T-helper 2 cell (primary cell): ENCODE measurements around the gene LIMS1.
"Not testable (repeated sequence)": the region's sequence is repeated elsewhere in the genome, so short reads cannot be mapped to it uniquely, and the experiment has no call there.

Experiments
- DNase-seq, 5 experiments: peaks; one replicate each; pipeline versions ENCODE4 v3.0.0 to v3.0.0-alpha.2; 2012 to 2022
- total RNA-seq, 2 donors: gene quantifications; one replicate each; lab custom pipeline; 2026; lab: John Stamatoyannopoulos, UW

LIMS1 gene, protein sequence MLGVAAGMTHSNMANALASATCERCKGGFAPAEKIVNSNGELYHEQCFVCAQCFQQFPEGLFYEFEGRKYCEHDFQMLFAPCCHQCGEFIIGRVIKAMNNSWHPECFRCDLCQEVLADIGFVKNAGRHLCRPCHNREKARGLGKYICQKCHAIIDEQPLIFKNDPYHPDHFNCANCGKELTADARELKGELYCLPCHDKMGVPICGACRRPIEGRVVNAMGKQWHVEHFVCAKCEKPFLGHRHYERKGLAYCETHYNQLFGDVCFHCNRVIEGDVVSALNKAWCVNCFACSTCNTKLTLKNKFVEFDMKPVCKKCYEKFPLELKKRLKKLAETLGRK
- 41.5 to 57.4 reads per million in 2 donors for total RNA-seq

- DNase-seq, result peak; percentile 72 to 88 (median 86)
Observed at GRCh38 chr2:108533832-108534583, at the start of gene LIMS1. Gene LIMS1, plus strand, starts transcription at chr2:108534470. Its CDS starts 93 bp downstream, at chr2:108534563.

- no peak for DNase-seq
Observed at GRCh38 chr2:108485253-108485652, 49.0 kb upstream of the LIMS1 start.

- DNase-seq, result no peak
Observed at GRCh38 chr2:108490506-108491122, 43.7 kb upstream of the LIMS1 start.

DNA sequence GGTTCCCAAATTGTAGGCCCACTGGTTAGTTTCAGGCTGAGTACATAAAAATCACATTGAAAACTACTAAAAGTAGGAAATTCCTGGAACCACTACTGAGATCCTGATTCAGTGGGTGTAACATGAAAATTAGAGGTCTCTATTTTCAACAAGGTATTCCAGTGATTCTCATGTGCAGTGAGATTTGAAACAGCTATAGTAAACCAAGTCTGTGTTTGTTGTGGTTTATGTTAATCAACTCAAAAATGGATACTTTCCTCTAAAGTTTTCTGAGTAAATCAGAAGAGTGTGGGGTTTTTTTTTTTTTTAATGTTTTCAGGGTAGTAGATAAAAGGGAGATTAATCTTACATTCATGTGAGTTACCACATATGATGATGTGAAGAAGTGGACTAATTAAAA is 42.4 kb upstream of the LIMS1 start:
- no peak for DNase-seq

DNA sequence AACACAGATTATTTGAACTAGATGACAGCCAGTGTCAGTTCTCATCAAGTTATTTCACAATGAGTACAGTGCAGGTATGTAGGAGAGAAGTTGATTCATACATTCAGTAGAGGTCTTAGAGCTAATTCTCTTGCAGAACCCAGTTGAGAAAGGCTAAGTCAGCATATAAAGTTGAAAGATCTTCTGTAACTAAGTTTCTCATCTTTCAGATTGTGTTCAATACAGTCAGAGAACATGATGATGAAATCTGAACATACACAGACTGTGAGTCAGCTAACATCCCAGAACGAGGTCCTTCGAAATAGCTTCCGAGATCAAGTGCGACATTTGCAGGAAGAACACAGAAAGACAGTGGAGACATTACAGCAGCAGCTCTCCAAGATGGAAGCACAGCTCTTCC is 41.9 kb upstream of the LIMS1 start:
- no peak for DNase-seq

- DNase-seq, result not testable (repeated sequence)
Observed at GRCh38 chr2:108496167-108496566, 38.1 kb upstream of the LIMS1 start.

- not testable (repeated sequence) for DNase-seq
Observed at GRCh38 chr2:108507620-108508019, 26.6 kb upstream of the LIMS1 start.

DNA sequence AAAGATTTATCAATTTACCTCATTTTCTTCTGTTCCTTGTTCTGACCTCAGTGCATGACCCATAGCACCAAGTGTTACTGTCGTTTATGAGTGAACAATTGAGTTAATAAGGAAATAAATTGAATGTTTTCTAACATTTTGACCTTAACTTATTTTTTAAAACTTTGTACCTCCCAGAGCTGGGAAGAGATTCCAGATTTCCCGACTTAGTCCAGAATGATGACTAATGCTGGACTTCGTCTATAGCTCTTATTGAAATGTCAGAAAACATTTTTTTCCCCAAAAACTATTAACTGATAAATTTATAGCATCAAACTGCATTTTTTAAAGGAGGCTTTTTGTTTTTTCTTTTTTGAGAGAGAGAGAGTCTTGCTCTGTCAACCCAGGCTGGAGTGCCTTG is 21.8 kb upstream of the LIMS1 start:
- not testable (repeated sequence) for DNase-seq

- DNase-seq, result not testable (repeated sequence)
Observed at GRCh38 chr2:108514478-108514877, 19.8 kb upstream of the LIMS1 start.

GRCh38 chr2:108524688-108525087 is 9.6 kb upstream of the LIMS1 start:
- not testable (repeated sequence) for DNase-seq

- not testable (repeated sequence) for DNase-seq
Observed at GRCh38 chr2:108525258-108525657, 9.0 kb upstream of the LIMS1 start.

GRCh38 chr2:108531674-108532055 is 2.6 kb upstream of the LIMS1 start:
- no peak for DNase-seq

DNA sequence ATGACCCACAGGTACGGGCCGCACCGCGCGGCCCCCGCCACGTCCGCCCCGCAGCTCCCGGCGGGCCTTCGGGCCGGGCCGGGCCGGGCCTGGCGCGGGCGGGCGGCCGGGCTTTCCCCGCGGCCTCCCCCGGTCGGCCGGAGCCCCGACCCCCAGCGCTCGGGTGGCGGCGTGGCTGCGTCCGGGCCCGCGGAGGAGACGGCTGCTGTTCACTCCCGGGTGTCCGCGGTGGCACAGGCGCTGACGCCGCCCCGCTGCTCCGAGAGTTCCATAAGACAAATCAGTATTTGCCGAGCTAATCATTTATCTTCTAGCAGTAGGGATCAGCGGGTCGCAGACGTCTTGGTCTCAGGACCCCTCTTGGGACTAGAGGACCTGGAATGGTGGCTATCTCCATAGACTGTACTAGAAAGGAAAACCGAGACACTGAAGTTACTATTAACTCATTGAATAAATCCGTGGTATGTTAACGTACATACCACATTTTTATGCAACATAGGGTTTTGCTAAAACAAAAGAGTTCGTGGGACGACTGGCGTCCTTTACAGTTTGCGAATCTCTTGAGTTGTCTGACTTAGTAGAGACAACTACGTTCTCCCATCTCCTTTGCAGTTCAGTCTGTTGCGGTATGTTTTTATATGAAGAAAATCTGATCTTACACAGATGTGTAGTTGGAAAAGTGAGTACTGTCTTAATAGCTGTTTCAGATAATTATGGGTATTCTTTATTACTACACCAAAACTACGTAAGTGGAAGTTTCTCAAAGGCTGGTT is 500 bp downstream of the LIMS1 start:
- peak in 3 of 5 experiments; percentile 2 to 58 (median 28) for DNase-seq

- no peak for DNase-seq
Observed at GRCh38 chr2:108535357-108535631, 1.0 kb downstream of the LIMS1 start.

- DNase-seq, result no peak
Observed at GRCh38 chr2:108536133-108536780, 2.0 kb downstream of the LIMS1 start.

GRCh38 chr2:108536911-108537310 is 2.6 kb downstream of the LIMS1 start:
- DNase-seq, result no peak

- no peak for DNase-seq
Observed at GRCh38 chr2:108538000-108538625, 3.8 kb downstream of the LIMS1 start.

DNA sequence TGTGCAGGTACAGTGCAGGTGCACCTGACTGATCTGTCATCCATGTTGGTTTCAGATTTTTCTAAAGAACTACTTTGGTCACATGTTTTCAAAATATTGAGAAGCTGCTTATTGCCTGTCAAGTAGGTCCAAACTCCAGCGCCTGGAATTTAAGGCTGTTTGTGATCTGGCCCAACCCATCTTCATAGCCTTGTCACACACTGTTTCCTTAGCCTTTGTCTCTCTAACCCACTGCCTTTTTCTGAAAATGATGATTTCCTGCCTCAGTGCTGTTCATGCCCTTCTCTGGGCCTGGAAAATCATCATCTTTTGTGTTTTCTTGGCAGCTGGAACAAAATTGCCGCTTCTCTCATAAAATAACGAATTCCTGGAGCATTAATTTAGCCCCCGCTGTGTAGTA is 7.2 kb downstream of the LIMS1 start:
- no peak for DNase-seq

DNA sequence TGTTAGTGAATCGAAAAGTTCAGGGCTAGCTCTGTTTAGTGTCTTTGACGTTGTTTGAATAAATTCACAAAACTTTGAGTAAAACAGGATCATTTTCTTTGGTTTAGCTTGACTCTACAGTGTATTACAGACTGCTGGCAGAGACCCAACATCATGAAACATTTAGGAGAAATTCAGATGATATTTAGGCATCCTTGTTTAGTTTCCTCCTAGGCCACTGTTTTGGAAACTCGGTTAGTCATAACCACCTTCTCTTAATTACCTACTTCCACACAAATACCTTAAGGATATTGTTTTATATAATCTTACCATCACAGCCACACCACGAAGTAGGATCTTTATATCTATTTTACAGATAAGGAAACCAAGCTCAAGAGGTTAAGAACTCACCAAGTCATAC is 7.8 kb downstream of the LIMS1 start:
- DNase-seq, result no peak

DNA sequence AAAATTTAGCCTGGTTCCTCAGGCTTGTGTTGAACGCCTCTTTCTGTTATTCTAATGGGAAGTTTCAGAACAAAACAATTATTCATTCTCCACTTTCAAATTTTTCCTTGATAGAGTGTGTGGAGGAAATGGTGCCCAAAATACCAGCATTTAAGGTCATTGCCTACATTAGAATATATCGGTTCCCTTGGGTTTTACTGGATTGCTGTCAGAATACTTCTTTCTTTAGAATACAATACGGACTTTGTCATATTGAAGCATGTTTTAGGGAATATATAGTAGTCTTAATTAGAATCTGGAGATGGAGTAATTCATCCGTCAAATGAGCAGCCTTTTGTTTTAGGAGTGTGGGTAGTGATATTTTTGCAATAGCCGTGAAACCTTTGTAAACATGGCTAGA is 13.3 kb downstream of the LIMS1 start:
- DNase-seq, result no peak

- DNase-seq, result no peak
Observed at GRCh38 chr2:108548208-108549003, 14.1 kb downstream of the LIMS1 start.
